K562 (cell line): ENCODE results near the gene TLE3. TPM values are rescaled to one million over a fixed set of nuclear protein-coding genes. Genes with fewer than 3 reads are reported as not detected.

ENCODE experiments used
- ILK ChIP-seq: fragments of 450-650 bp; IDR thresholded peaks from 2 replicates; pipeline ENCODE4 v1.6.1; 2016; ENCODE audit warnings: missing genetic modification characterization, low read depth, mild to moderate bottlenecking, missing compliant biosample characterization, moderate library complexity, borderline replicate concordance
- MGA ChIP-seq: fragments of 450-650 bp; IDR thresholded peaks from 2 replicates; pipeline ENCODE4 v1.6.1; 2016; ENCODE audit warnings: mild to moderate bottlenecking, moderate library complexity
- PML ChIP-seq: IDR thresholded peaks from 2 replicates; pipeline ENCODE4 v1.6.1; 2012; ENCODE audit warnings: low read length, inconsistent platforms
- PRPF4 ChIP-seq: fragments of 200-400 bp; formaldehyde crosslinking; IDR thresholded peaks from one replicate; pipeline ENCODE4 v1.6.1; 2017; ENCODE audit warnings: low read length, low read depth, mild to moderate bottlenecking; ENCODE audit not compliant: insufficient read depth, poor library complexity, severe bottlenecking
- RFX7 ChIP-seq: fragments of 250-450 bp; sonication (Bioruptor Pico); IDR thresholded peaks from 2 replicates; pipeline ENCODE4 v1.5.1; 2021; ENCODE audit warnings: mild to moderate bottlenecking
- RREB1 ChIP-seq: fragments of 250-450 bp; sonication (Bioruptor Pico); IDR thresholded peaks from 2 replicates; pipeline ENCODE4 v1.4.0; 2020
- SETDB1 ChIP-seq: IDR thresholded peaks from one replicate; pipeline ENCODE4 v1.6.1; 2012; ENCODE audit warnings: low read length, control low read depth, inconsistent platforms
- ZNF12 ChIP-seq: sonication (generic); formaldehyde crosslinking; IDR thresholded peaks from 2 replicates; pipeline ENCODE4 v1.4.0; 2020; ENCODE audit warnings: mild to moderate bottlenecking, missing genetic modification reagents
- ZNF780A ChIP-seq: fragments of 250-450 bp; sonication (Bioruptor Pico); IDR thresholded peaks from 2 replicates; pipeline ENCODE4 v1.5.0; 2021; ENCODE audit warnings: mild to moderate bottlenecking
- polyA plus RNA-seq, 8 experiments: library from polyadenylated mRNA; depleted of rRNA in 4 of 8; stranded (reverse) in 5 of 8; unstranded in 3 of 8; fragments of >200 nt; fragmentation: Nextera tagmentation in 2 of 8; fragmentation: Illumina TruSeq in 1 of 8; extraction: Ambion mirVana in 2 of 8; extraction: Trizol in 1 of 8; gene quantifications; 2 replicates each; pipeline versions ENCODE4 v1.2.1 to v1.2.3, GENCODE V29; 2011 to 2014; ENCODE audit warnings: inconsistent platforms in 1 of 8, missing spikeins in 1 of 8
- total RNA-seq, 7 experiments: library from RNA; depleted of rRNA in 6 of 7; stranded (reverse); fragments of >200 nt in 6 of 7; fragmentation: Illumina TruSeq in 2 of 7; extraction: Trizol in 2 of 7; gene quantifications; 2 replicates each; pipeline versions ENCODE4 v1.2.1 to v1.2.3, GENCODE V29; 2011 to 2021; ENCODE audit warnings: low replicate concordance in 1 of 7

Gene TLE3
- total and polyA plus RNA-seq, 9 of the 15 experiments (the other 6 are each of a cell fraction or from before 2014, with no cell fraction given), result 1.5 to 84.2 (median 14.1) TPM

GRCh38 chr15:70098461-70099166, 897 bp upstream of the TLE3 start (continued):
- TF ChIP-seq MGA (peak; percentile 2; the same call in 1 of the 2 replicates), ZNF780A (CRISPR knock-in tag) (no peak), ZNF12 (CRISPR knock-in tag) (no peak), RREB1 (no peak), SETDB1 (no peak), PRPF4 (peak; percentile 21), ILK (tag) (no peak), RFX7 (CRISPR knock-in tag) (no peak), PML (no peak)
